GM18499 (cell line): Measurements from ENCODE around the gene HHLA2.
"Not testable (repeated sequence)": the region's sequence is repeated elsewhere in the genome, so short reads cannot be mapped to it uniquely, and the experiment has no call there.

ENCODE experiments used
- ATAC-seq: cut with Tn5 transposase; IDR thresholded peaks from one replicate; pipeline ENCODE4 v1.9.1; 2021; ENCODE audit warnings: moderate number of reproducible peaks; ENCODE audit not compliant: insufficient read depth, unreplicated experiment

Gene HHLA2, protein sequence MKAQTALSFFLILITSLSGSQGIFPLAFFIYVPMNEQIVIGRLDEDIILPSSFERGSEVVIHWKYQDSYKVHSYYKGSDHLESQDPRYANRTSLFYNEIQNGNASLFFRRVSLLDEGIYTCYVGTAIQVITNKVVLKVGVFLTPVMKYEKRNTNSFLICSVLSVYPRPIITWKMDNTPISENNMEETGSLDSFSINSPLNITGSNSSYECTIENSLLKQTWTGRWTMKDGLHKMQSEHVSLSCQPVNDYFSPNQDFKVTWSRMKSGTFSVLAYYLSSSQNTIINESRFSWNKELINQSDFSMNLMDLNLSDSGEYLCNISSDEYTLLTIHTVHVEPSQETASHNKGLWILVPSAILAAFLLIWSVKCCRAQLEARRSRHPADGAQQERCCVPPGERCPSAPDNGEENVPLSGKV

DNA sequence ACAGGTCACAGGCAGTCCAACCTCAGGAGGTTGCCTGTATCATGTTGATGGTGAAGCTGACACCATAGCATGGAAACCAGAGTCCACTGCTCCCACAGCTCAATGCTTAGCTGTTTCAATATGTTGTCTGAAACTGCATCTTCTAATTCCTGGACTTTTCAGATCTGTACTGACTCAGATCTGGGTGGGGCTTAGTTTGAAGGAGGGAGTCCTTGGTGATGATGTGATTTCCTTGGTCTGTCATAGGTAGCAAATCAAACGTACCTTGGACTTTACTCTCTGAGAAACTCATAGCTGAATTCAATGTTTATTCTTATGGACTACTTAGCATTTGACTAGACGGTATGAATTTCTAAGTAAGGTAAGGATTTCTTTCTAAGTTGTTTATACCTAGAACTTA, at the start of gene HHLA2:
TSS of gene HHLA2 (plus strand) at position 310 of the 400 bp plus-strand sequence. CDS start 55,266 bp downstream, outside the sequence.
- ATAC-seq, result no peak

DNA sequence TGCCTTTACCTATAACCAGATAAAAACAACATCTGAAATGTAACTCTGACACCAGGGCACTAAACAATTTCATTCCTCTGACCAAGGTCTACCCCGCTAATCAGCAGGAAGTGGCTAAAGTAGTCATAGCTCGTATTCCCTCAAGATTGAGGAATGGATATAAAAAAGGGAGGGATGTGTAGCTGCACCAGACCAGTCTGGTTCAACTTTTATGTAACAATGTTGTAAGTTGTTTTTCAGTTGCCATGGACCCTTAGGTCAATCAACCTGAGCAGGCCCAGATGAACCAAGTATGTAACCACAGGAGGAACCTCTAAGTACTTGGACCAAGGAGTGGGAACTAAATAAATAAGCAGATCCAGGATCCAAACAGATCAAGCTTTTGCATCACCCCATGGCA, 45.7 kb upstream of the HHLA2 start:
- no peak for ATAC-seq

GRCh38 chr3:108251265-108251664, 45.1 kb upstream of the HHLA2 start:
- ATAC-seq, result no peak

- no peak for ATAC-seq
Measured at GRCh38 chr3:108251844-108252243, 44.5 kb upstream of the HHLA2 start.

DNA sequence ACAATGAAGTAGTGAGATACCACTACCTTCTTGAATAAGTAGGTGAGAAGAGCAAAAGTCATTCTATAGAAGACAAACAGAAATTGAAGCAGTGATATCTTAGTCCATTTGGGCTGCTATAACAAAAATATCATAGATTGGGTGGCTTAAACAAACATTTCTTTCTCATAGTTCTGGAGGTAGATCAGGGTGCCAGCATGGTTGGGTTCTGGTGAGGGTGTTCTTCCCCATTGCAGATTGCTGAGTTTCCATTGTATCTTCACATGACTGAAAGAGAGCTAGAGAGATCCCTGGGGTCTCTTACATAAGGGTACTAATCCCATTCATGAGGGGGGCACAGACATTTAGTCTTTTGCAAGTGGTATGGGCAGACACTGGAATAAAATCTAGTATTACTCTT, 41.2 kb upstream of the HHLA2 start:
- no peak for ATAC-seq

DNA sequence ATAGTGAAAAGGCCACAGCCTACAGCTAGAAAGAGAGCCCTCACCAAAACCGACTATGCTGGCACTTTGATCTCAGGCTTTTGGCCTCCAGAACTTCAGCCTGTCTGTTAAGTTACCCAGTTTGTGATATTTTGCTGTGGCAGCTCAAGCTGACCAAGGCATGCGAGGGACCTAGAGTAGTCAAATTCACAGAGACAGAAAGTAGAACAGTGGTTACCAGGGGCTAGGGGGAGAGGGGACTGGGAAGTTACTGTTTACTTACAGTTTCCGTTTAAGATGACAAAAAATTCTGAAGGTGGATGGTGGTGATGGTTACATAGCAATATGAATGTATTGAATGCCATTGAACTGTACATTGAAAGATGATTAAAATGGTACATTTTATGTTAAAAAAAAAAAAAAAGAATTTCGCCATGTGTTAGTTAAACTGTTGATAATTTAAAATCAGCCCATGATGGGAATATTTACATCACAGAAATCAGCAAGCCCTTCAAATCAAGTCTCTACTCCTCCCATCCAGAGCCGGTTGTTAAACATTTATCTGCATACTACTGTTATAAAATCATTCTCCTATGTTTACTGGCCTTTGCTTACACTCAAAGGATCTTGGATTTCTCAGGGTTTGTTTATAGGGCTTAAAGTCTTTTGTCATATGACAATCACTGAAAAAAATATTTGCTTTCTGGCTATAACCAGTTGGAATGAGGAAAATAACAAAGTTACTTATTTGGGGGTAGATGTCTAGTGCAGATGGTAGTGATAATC, 31.6 kb upstream of the HHLA2 start:
- not testable (repeated sequence) for ATAC-seq

- ATAC-seq, result not testable (repeated sequence)
Measured at GRCh38 chr3:108268235-108268634, 28.1 kb upstream of the HHLA2 start.

- ATAC-seq, result no peak
Measured at GRCh38 chr3:108271626-108272025, 24.7 kb upstream of the HHLA2 start.

DNA sequence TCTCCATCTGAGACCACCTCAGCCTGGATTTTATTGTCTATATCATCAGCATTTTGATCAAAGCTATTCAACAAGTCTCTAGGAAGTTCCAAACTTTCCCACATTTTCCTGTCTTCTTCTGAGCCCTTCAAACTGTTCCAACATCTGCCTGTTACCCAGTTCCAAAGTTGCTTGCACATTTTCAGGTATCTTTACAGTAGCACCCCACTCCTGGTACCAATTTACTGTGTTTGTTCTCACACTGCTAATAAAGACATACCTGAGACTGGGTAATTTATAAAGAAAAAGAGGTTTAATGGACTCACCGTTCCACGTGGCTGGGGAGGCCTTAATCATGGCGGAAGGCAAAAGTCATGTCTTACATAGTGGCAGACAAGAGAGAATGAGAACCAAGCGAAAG, 17.3 kb upstream of the HHLA2 start:
- ATAC-seq, result not testable (repeated sequence)

GRCh38 chr3:108280476-108280875, 15.9 kb upstream of the HHLA2 start:
- ATAC-seq, result no peak

DNA sequence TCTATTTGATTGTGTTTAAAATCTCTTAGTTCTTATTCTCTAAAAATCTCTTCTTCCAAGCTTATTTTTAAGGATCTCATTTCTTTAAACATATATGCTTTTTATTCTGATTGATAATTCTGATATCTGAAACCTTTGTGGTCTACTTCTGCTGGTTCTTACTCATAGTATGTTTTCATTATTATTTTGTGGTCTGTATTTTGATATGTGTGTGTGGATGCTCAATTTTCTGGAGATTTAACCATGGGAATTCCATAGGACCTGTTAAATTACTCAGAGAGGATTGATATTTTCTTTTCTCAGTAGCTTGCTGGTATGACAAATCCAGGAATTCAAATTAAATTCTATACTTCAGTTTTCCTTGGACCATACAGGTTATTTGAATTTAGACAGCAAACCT, 14.7 kb upstream of the HHLA2 start:
- peak; percentile 73 for ATAC-seq

DNA sequence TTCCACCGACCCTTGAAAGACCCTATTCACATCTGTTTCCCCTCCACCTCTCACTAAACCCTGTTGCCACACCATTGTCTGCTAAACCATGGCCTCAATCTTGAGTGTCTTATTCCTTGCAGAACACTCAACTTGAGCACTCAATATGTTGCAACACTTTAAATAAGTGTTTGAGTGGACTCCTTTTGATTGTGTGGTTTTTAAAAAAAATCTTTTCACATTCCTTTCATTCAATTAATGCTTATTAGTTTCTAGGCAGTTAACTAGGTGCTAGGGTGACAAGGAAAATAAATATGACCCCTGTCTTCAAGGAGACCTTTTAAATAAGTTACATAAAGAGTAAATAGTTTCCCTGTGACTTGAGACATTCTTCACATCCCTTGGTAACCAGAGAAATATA, 13.3 kb upstream of the HHLA2 start:
- no peak for ATAC-seq

- ATAC-seq, result no peak
Measured at GRCh38 chr3:108283989-108284388, 12.4 kb upstream of the HHLA2 start.

- ATAC-seq, result no peak
Measured at GRCh38 chr3:108285176-108285575, 11.2 kb upstream of the HHLA2 start.

GRCh38 chr3:108287146-108287545, 9.2 kb upstream of the HHLA2 start:
- no peak for ATAC-seq

DNA sequence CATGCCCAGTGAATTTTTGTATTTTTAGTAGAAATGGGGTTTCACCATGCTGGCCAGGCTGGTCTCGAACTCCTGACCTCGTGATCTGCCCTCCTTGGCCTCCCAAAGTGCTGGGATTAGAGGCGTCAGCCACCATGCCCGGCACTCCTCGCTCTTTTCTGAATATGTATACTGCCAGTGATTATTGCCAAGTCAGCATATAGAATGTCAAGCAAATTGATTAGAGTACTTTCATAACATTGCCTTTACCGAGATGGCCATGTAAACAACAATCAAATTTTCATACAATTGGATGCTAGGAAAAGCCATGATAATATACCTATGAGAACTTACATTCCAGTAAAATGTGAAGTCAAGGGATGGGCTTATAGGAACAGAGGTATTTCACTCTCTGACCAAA, 8.2 kb upstream of the HHLA2 start:
- ATAC-seq, result not testable (repeated sequence)

GRCh38 chr3:108289159-108289558, 7.2 kb upstream of the HHLA2 start:
- ATAC-seq, result no peak

GRCh38 chr3:108292450-108292849, 3.9 kb upstream of the HHLA2 start:
- ATAC-seq, result no peak

- ATAC-seq, result peak; percentile 74
Measured at GRCh38 chr3:108292905-108293328, 3.4 kb upstream of the HHLA2 start.

DNA sequence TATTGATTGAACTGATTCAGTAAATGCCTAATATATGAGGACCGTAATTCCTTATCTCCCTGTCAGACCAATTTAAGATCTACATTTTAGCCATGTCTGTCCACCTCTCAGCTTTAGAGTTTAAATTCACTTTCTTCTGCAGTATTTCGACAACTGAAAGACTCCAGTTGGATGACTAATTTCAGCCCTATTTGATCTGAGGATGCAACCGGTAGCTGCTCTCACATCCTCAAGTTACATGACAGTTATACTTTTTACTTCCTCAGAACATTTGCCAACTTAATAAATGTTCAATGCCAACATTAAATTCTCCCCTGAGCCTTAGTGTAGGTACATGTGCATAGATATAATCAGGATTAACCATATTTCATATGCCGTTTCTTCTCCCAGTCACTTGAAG, 2.5 kb upstream of the HHLA2 start:
- ATAC-seq, result peak; percentile 54

DNA sequence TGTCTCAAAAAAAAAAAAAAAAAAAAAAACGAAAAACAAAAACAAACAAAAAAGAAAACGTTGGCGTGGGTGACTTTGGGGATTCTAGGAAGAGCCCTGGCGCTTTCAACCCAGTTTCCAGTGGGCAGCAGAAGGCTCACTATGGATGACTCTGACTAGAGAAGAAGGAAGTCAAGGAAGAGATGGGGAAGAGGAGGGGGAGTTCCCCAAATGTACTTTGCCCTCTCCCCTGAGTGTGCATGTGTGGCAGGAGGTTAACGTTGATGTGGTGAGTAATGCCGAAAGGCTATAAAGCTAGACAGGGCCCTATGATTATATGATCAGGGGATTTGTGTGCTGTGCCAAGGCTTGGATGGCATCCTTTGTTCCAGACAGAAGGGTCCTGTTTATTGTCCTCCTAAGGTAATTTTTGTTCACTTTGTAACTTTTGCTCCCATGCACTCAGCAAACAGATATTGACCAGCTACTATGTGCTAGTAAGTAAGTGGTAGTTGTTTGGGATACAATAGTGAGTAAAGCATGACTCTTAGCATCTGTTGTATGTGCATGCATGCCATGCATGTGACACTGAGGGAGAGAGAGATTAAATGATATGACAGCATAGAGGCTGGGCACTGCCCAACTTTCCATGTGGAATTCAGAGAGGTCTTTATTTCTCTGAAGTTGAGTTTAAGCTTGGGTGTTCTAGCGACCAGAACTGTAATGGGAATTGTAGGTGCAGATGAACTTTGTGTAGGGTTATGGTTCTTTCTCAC, 750 bp upstream of the HHLA2 start:
- no peak for ATAC-seq
